CD14-positive monocyte (primary cell): ENCODE measurements around the gene ARNT2. TPM values are rescaled to one million over a fixed set of nuclear protein-coding genes. Genes with fewer than 3 reads are reported as not detected.

Source experiments
- DNase-seq, 3 donors: peaks; one replicate each; pipeline ENCODE4 v3.0.0-alpha.2; 2011 to 2022
- H2AFZ ChIP-seq: 2 replicates; pipeline ENCODE4 v1.6.0; 2012; ENCODE audit warnings: mild to moderate bottlenecking, low read depth, low read length, inconsistent platforms; ENCODE audit not compliant: insufficient read depth, poor library complexity, severe bottlenecking
- H3K27ac ChIP-seq, 2 donors: 1 replicate in 1 of 2; 2 replicates in 1 of 2; pipeline ENCODE4 v1.5.1; 2012 to 2013; ENCODE audit warnings: low read length in 2 of 2, control low read depth in 1 of 2, inconsistent platforms in 1 of 2, low read depth in 1 of 2, mild to moderate bottlenecking in 1 of 2
- H3K27me3 ChIP-seq, 2 donors: one replicate each; pipeline versions ENCODE4 v1.6.0 to v1.6.1; 2011 to 2013; ENCODE audit warnings: low read length in 2 of 2; ENCODE audit not compliant: control insufficient read depth in 2 of 2, insufficient read depth in 2 of 2
- H3K36me3 ChIP-seq, 2 donors: replicated peaks in 1 of 2; 1 replicate in 1 of 2; 2 replicates in 1 of 2; pipeline versions ENCODE4 v1.5.1 to v1.6.1; 2012 to 2013; ENCODE audit warnings: low read length in 2 of 2, control low read depth in 1 of 2, inconsistent platforms in 1 of 2, mild to moderate bottlenecking in 1 of 2; ENCODE audit not compliant: insufficient read depth in 2 of 2, control insufficient read depth in 1 of 2
- H3K4me1 ChIP-seq, 2 donors: 1 replicate in 1 of 2; 2 replicates in 1 of 2; pipeline versions ENCODE4 v1.5.1 to v1.6.1; 2012 to 2013; ENCODE audit warnings: low read length in 2 of 2, control low read depth in 1 of 2, inconsistent platforms in 1 of 2, mild to moderate bottlenecking in 1 of 2, moderate library complexity in 1 of 2; ENCODE audit not compliant: insufficient read depth in 2 of 2, control insufficient read depth in 1 of 2
- H3K4me2 ChIP-seq: replicated peaks from 2 replicates; pipeline ENCODE3; 2012; ENCODE audit warnings: low read length, moderate library complexity, mild to moderate bottlenecking; ENCODE audit not compliant: poor library complexity, severe bottlenecking; ENCODE audit errors: extremely low read depth
- H3K4me3 ChIP-seq, 3 experiments: fragments of 200-600 bp in 1 of 3; sonication (generic) in 1 of 3; replicated peaks in 1 of 3; 1 replicate in 2 of 3; 2 replicates in 1 of 3; pipeline ENCODE4 v1.5.1; 2011 to 2013; ENCODE audit warnings: low read length in 3 of 3, mild to moderate bottlenecking in 3 of 3, control low read depth in 2 of 3, low read depth in 2 of 3, inconsistent platforms in 1 of 3, moderate library complexity in 1 of 3
- H3K79me2 ChIP-seq: 2 replicates; pipeline ENCODE4 v1.6.0; 2012; ENCODE audit warnings: mild to moderate bottlenecking, control low read depth, inconsistent platforms, low read length, moderate library complexity; ENCODE audit not compliant: insufficient read depth
- H3K9ac ChIP-seq: 2 replicates; pipeline ENCODE4 v1.6.0; 2017; ENCODE audit warnings: low read length, mild to moderate bottlenecking; ENCODE audit not compliant: insufficient read depth, poor library complexity, severe bottlenecking
- H3K9me3 ChIP-seq, 2 donors: replicated peaks in 1 of 2; 1 replicate in 1 of 2; 2 replicates in 1 of 2; pipeline versions ENCODE4 v1.5.1 to v1.6.1; 2012 to 2013; ENCODE audit warnings: low read length in 2 of 2, control low read depth in 1 of 2; ENCODE audit not compliant: control insufficient read depth in 1 of 2, insufficient read depth in 1 of 2
- H4K20me1 ChIP-seq: 2 replicates; pipeline ENCODE4 v1.6.0; 2012; ENCODE audit warnings: mild to moderate bottlenecking, low read length, control low read depth, moderate library complexity; ENCODE audit not compliant: insufficient read depth
- H3K27ac Mint-ChIP-seq, 7 donors: one replicate each; pipeline ENCODE4 v1.8.0; 2020; ENCODE audit warnings: mild to moderate bottlenecking in 7 of 7, mixed read lengths in 7 of 7, moderate library complexity in 6 of 7, inconsistent platforms in 2 of 7
- H3K27me3 Mint-ChIP-seq, 3 donors: one replicate each; pipeline ENCODE4 v1.8.0; 2021 to 2022; ENCODE audit warnings: low read depth in 3 of 3, mild to moderate bottlenecking in 3 of 3, mixed read lengths in 3 of 3, moderate library complexity in 3 of 3, inconsistent platforms in 1 of 3
- H3K36me3 Mint-ChIP-seq, 2 donors: one replicate each; pipeline ENCODE4 v1.8.0; 2020; ENCODE audit warnings: mixed read lengths in 2 of 2, inconsistent platforms in 1 of 2, mild to moderate bottlenecking in 1 of 2
- H3K4me1 Mint-ChIP-seq: one replicate; pipeline ENCODE4 v1.8.0; 2020; ENCODE audit warnings: mild to moderate bottlenecking, mixed read lengths
- H3K4me3 Mint-ChIP-seq, 2 donors: one replicate each; pipeline ENCODE4 v1.8.0; 2020; ENCODE audit warnings: mild to moderate bottlenecking in 2 of 2, mixed read lengths in 2 of 2, moderate library complexity in 1 of 2
- H3K9me3 Mint-ChIP-seq, 7 donors: one replicate each; pipeline ENCODE4 v1.8.0; 2020 to 2022; ENCODE audit warnings: mixed read lengths in 7 of 7, mild to moderate bottlenecking in 6 of 7, moderate library complexity in 6 of 7, inconsistent platforms in 2 of 7
- CTCF ChIP-seq: fragments of 200-600 bp; IDR thresholded peaks from one replicate; pipeline ENCODE4 v1.8.0; 2022; ENCODE audit warnings: antibody characterized with exemption, mild to moderate bottlenecking
- WGBS: methylation state at CpG from one replicate; pipeline ENCODE4 v1.1.5; 2013; ENCODE audit warnings: missing lambda C conversion rate; ENCODE audit not compliant: insufficient coverage; 5-methylcytosine and 5-hydroxymethylcytosine counted together
- intact Hi-C, 2 donors: fragments of 100-400 bp; cut with micrococcal nuclease; formaldehyde crosslinking; loops; one replicate each; pipeline versions ENCODE4 v1.15.0 to v1.15.1; 2023
- polyA plus RNA-seq, 3 donors: library from polyadenylated mRNA; depleted of rRNA in 1 of 3; unstranded in 2 of 3; stranded (reverse) in 1 of 3; fragments of 300-500 nt in 2 of 3; fragments of >200 nt in 1 of 3; fragmentation: Illumina TruSeq in 2 of 3; gene quantifications; 1 replicate in 2 of 3; 2 replicates in 1 of 3; pipeline ENCODE4 v1.2.3, GENCODE V29; 2012 to 2021

Gene ARNT2
- polyA plus RNA-seq, 3 donors, result not detected

- Histone ChIP-seq H3K4me3 (no peak overlapping the region), H3K36me3 (no peaks in the 10 kb centered on the region), H4K20me1 (no peaks in the 10 kb centered on the region), H3K4me2 (no peak overlapping the region), H3K9ac (no peak overlapping the region), H2AFZ (no peak overlapping the region), H3K9me3 (no peaks in the 10 kb centered on the region), H3K27ac (no peak overlapping the region), H3K4me1 (no peaks in the 10 kb centered on the region), H3K79me2 (no peaks in the 10 kb centered on the region), H3K27me3 (no peaks in the 10 kb centered on the region)
- Mint-ChIP-seq H3K36me3 (no peaks in the 10 kb centered on the region), H3K27ac (no peak overlapping the region), H3K9me3 (peaks cover 0 to 2% (median 0%) of the 10 kb centered on the region in 7 donors), H3K4me3 (no peak overlapping the region), H3K27me3 (peaks cover 2 to 4% (median 3%) of the 10 kb centered on the region in 3 donors), H3K4me1 (peaks cover 2% of the 10 kb centered on the region)
- no peak for DNase-seq
- 47% methylated on average over 9 of the region's 9 CpGs for WGBS
- TF ChIP-seq CTCF, result no peak
- intact Hi-C loops, result no loop called here
Observed at GRCh38 chr15:80580106-80580505, 175.9 kb downstream of the ARNT2 start.

GRCh38 chr15:80580536-80581260 is 176.5 kb downstream of the ARNT2 start:
- H3K4me2 ChIP-seq, result no peak overlapping the region
- no peaks in the 10 kb centered on the region for H3K4me1 ChIP-seq
- no peak overlapping the region for H3K27ac ChIP-seq
- no peak overlapping the region for H2AFZ ChIP-seq
- 94% methylated on average over 8 of the region's 11 CpGs for WGBS
- H3K79me2 ChIP-seq, result no peaks in the 10 kb centered on the region
- no peaks in the 10 kb centered on the region for H3K27me3 ChIP-seq
- H3K36me3 ChIP-seq, result no peaks in the 10 kb centered on the region
- no peak overlapping the region for H3K9ac ChIP-seq
- H3K27me3 Mint-ChIP-seq, result peaks cover 1 to 2% (median 2%) of the 10 kb centered on the region in 3 donors
- no peak for DNase-seq
- H3K9me3 ChIP-seq, result no peaks in the 10 kb centered on the region
- H3K4me3 ChIP-seq, result no peak overlapping the region
- intact Hi-C loops, result no loop called here
- peaks cover 2% of the 10 kb centered on the region for H3K4me1 Mint-ChIP-seq
- no peak for TF ChIP-seq CTCF
- H3K9me3 Mint-ChIP-seq, result peaks cover 0 to 2% (median 0%) of the 10 kb centered on the region in 7 donors
- H3K36me3 Mint-ChIP-seq, result no peaks in the 10 kb centered on the region
- no peak overlapping the region for H3K4me3 Mint-ChIP-seq
- no peak overlapping the region for H3K27ac Mint-ChIP-seq
- no peaks in the 10 kb centered on the region for H4K20me1 ChIP-seq
